Thyroid gland (tissue), 4 donors: Measurements from ENCODE around the gene ST6GALNAC3. TPM values are rescaled to one million over a fixed set of nuclear protein-coding genes. Genes with fewer than 3 reads are reported as not detected.

Experiments used
- DNase-seq, 2 donors: peaks; one replicate each; pipeline ENCODE4 v3.0.0-alpha.2; 2019
- H3K27ac ChIP-seq, 3 donors: fragments of 200-600 bp; sonication (generic); 1 replicate in 2 of 3; 2 replicates in 1 of 3; pipeline ENCODE4 v1.5.1; 2016 to 2019; ENCODE audit warnings: mild to moderate bottlenecking in 1 of 3, moderate library complexity in 1 of 3
- H3K27me3 ChIP-seq: fragments of 200-600 bp; sonication (generic); one replicate; pipeline ENCODE4 v1.5.1; 2019
- H3K36me3 ChIP-seq, 2 donors: fragments of 200-600 bp; sonication (generic); one replicate each; pipeline ENCODE4 v1.5.1; 2016 to 2019
- H3K4me1 ChIP-seq, 2 donors: fragments of 200-600 bp; sonication (generic); one replicate each; pipeline ENCODE4 v1.5.1; 2017 to 2019
- H3K4me3 ChIP-seq, 3 donors: fragments of 200-600 bp; sonication (generic); replicated peaks in 1 of 3; 1 replicate in 2 of 3; 2 replicates in 1 of 3; pipeline ENCODE4 v1.5.1; 2016; ENCODE audit warnings: mild to moderate bottlenecking in 1 of 3
- H3K9me3 ChIP-seq: fragments of 200-600 bp; sonication (generic); one replicate; pipeline ENCODE4 v1.5.1; 2017
- CTCF ChIP-seq, 6 experiments: fragments of 200-600 bp in 3 of 6; fragments of 450-650 bp in 3 of 6; sonication (generic) in 3 of 6; IDR thresholded peaks; one replicate each; pipeline ENCODE4 v1.5.1; 2016 to 2019; ENCODE audit warnings: antibody characterized with exemption in 6 of 6, mild to moderate bottlenecking in 2 of 6, inconsistent platforms in 1 of 6, moderate library complexity in 1 of 6
- POLR2A ChIP-seq, 2 donors: fragments of 450-650 bp; IDR thresholded peaks; one replicate each; pipeline ENCODE4 v1.6.1; 2017; ENCODE audit warnings: antibody characterized with exemption in 2 of 2, mild to moderate bottlenecking in 2 of 2, moderate library complexity in 1 of 2
- WGBS, 2 donors: methylation state at CpG; one replicate each; pipeline ENCODE4 v1.1.5; 2017; 5-methylcytosine and 5-hydroxymethylcytosine counted together
- intact Hi-C: fragments of 100-400 bp; cut with DNase I; formaldehyde crosslinking; loops from one replicate; pipeline ENCODE4 v1.15.1; 2023
- total RNA-seq, 4 donors: library from RNA; depleted of rRNA; stranded (reverse); fragments of >200 nt; gene quantifications; one replicate each; pipeline ENCODE4 v1.2.3, GENCODE V29; 2016

The ST6GALNAC3 gene
- total RNA-seq, 4 donors from 2014 or later = 17.4 to 35.6 (median 31.6) TPM

GRCh38 chr1:76666499-76666898 lies 592.0 kb downstream of the ST6GALNAC3 start:
- TF ChIP-seq POLR2A (IDR thresholded peaks at IDR 0.05) (no peak), CTCF (IDR thresholded peaks at IDR 0.05) (no peak)
- DNase-seq = peak in 1 of 2 donors; percentile 14
- Histone ChIP-seq H3K4me1 (no peaks in the 10 kb centered on the region), H3K4me3 (no peak overlapping the region), H3K27me3 (no peaks in the 10 kb centered on the region), H3K27ac (no peak overlapping the region), H3K9me3 (no peaks in the 10 kb centered on the region), H3K36me3 (no peaks in the 10 kb centered on the region)
- intact Hi-C loops = no loop called here
- 74 to 82% methylated on average over 2 of the region's 2 CpGs for WGBS, 2 donors

- DNase-seq = peak; percentile 59 to 63
- 16 to 19% methylated on average over 5 of the region's 5 CpGs for WGBS, 2 donors
- Histone ChIP-seq H3K27me3 (no peaks in the 10 kb centered on the region), H3K36me3 (no peaks in the 10 kb centered on the region), H3K4me3 (no peak overlapping the region), H3K27ac (no peak overlapping the region), H3K9me3 (no peaks in the 10 kb centered on the region), H3K4me1 (no peaks in the 10 kb centered on the region)
- intact Hi-C loops = no loop called here
- TF ChIP-seq POLR2A (IDR thresholded peaks at IDR 0.05) = no peak
- TF ChIP-seq CTCF (IDR thresholded peaks at IDR 0.05) = no peak
These were observed 593.5 kb downstream of the ST6GALNAC3 start for GRCh38 chr1:76668046-76668445.

GRCh38 chr1:76669131-76669530 lies 594.6 kb downstream of the ST6GALNAC3 start:
- Histone ChIP-seq H3K27ac (no peak overlapping the region), H3K36me3 (no peaks in the 10 kb centered on the region), H3K27me3 (no peaks in the 10 kb centered on the region), H3K4me3 (no peak overlapping the region), H3K4me1 (no peaks in the 10 kb centered on the region), H3K9me3 (no peaks in the 10 kb centered on the region)
- no peak for DNase-seq
- TF ChIP-seq POLR2A (IDR thresholded peaks at IDR 0.05) (no peak), CTCF (IDR thresholded peaks at IDR 0.05) (no peak)
- WGBS, 2 donors = 92 to 93% methylated on average over 4 of the region's 4 CpGs
- intact Hi-C loops = no loop called here

DNA sequence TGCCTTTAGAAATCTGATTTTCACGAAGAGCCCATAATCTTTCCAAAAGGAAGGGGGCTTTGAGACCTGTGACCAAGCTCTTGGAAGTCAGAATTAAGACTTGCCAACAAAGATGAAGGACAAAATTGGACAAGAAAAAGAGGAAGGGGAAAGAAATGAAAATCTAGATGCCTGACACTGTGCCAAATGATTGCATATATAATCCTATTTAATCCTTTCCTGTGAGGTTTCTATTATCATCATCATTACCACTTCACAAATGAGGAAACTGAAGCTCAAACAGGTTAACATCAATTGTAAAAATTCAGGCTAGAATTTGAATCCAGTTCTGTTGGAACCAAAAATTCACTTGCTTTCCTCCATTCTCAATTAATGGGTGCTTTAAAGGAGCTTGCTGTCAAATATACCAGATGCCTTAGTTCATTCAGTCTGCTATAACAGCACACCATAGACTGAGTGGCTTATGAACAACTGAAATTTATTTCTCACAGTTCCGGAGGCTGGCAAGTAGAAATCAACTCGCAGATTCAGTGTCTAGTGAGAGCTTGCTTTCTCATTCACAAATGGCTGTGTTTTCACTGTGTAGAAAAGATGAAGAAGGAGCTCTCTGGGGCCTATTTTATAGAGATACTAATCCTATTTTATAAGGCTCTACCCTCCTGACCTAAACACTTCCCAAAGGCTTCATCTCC lies 595.2 kb downstream of the ST6GALNAC3 start:
- H3K27ac ChIP-seq = no peak overlapping the region
- no peaks in the 10 kb centered on the region for H3K9me3 ChIP-seq
- DNase-seq = no peak
- intact Hi-C loops = no loop called here
- H3K4me1 ChIP-seq = no peaks in the 10 kb centered on the region
- H3K4me3 ChIP-seq = no peak overlapping the region
- H3K36me3 ChIP-seq = no peaks in the 10 kb centered on the region
- 88 to 95% methylated on average over 3 of the region's 3 CpGs for WGBS, 2 donors
- TF ChIP-seq CTCF (IDR thresholded peaks at IDR 0.05) (no peak), POLR2A (IDR thresholded peaks at IDR 0.05) (no peak)
- no peaks in the 10 kb centered on the region for H3K27me3 ChIP-seq

DNA sequence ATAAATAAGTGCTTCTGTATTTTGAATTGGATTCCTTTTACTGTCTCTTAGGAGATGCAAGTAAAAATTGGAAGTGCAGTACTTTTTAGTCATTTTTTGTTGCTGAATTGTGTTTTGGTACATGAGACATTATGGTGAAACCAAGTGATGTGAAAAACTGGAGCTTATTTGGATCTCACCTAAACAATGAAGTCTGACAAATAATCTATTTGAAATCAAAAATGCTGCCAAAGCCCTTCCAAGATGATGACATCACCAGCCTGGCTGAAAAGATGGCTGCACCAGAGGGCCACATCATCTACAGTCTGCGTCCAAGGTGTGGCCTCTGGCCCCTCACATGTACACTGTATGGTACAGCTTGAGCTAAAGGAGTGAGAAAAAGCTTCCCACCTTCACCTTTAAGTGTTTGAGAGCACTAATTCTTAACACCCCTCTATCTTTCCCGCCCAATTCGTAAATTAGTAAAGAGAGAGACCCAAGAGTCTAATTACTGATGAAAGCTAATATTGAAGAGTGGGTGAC lies 600.2 kb downstream of the ST6GALNAC3 start:
- Histone ChIP-seq H3K9me3 (no peaks in the 10 kb centered on the region), H3K4me3 (no peak overlapping the region), H3K27me3 (no peaks in the 10 kb centered on the region), H3K36me3 (no peaks in the 10 kb centered on the region), H3K4me1 (peaks cover 5 to 9% of the 10 kb centered on the region in 2 donors), H3K27ac (no peak overlapping the region)
- WGBS, 2 donors = 90 to 94% methylated on average over 3 of the region's 3 CpGs
- intact Hi-C loops = no loop called here
- DNase-seq = no peak
- TF ChIP-seq POLR2A (IDR thresholded peaks at IDR 0.05) (no peak), CTCF (IDR thresholded peaks at IDR 0.05) (no peak)
